ENCODE measurements around the gene PTPRZ1. TPM values are rescaled to one million over a fixed set of nuclear protein-coding genes. Genes with fewer than 3 reads are reported as not detected.

Gene PTPRZ1
- total RNA-seq, 1 donor, result 0.43 TPM

DNA sequence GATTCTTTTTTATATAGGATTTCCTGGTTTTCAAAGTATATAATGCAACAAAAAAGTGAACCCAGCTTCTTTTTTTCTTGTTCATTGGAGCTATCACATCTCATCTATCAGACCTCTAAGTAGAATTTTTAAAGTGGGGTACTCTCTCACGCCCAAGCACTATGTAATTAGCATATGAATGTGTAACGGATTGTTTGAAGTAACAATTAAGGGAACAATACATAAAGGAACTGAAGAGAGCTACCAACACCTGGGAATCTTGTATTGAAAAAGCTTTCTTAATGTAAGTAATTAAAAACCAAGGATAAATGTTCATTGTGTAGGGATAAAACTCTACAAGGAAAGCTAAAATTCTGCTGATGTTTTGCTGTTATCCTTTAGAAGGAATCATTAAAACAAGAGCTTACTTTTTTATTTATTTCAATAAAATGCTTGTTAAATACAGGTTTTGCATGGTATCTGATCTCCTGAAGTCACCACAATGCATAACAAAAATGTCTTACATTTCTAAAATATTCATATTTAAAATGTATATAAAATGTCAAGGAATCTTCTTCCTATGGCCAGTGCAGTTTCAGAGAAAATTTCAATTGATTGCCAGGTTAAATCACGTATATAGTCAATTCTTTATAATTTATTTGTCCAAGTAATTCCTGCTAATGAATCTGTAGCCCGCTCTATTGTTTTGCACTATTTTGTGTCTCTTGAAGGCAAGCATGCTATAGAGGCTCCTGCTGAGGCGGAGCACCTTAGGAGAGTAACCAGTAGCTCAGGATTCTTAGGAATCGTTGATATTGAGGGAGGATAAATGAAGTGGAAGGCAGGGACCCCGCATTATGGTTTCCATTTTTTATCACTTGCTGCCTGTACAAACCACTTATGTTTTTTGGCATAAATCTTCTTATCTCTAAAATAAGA, 51.6 kb downstream of the PTPRZ1 start:
- no peak overlapping the region for H3K4me3 ChIP-seq (ENCODE audit: low read depth, low read length)
- TF ChIP-seq, protein P1, sequence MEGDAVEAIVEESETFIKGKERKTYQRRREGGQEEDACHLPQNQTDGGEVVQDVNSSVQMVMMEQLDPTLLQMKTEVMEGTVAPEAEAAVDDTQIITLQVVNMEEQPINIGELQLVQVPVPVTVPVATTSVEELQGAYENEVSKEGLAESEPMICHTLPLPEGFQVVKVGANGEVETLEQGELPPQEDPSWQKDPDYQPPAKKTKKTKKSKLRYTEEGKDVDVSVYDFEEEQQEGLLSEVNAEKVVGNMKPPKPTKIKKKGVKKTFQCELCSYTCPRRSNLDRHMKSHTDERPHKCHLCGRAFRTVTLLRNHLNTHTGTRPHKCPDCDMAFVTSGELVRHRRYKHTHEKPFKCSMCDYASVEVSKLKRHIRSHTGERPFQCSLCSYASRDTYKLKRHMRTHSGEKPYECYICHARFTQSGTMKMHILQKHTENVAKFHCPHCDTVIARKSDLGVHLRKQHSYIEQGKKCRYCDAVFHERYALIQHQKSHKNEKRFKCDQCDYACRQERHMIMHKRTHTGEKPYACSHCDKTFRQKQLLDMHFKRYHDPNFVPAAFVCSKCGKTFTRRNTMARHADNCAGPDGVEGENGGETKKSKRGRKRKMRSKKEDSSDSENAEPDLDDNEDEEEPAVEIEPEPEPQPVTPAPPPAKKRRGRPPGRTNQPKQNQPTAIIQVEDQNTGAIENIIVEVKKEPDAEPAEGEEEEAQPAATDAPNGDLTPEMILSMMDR (IDR thresholded peaks at IDR 0.05; ENCODE audit: insufficient read depth, low read depth, low read length), result no peak
- DNase-seq (ENCODE audit: low read depth), result no peak

DNA sequence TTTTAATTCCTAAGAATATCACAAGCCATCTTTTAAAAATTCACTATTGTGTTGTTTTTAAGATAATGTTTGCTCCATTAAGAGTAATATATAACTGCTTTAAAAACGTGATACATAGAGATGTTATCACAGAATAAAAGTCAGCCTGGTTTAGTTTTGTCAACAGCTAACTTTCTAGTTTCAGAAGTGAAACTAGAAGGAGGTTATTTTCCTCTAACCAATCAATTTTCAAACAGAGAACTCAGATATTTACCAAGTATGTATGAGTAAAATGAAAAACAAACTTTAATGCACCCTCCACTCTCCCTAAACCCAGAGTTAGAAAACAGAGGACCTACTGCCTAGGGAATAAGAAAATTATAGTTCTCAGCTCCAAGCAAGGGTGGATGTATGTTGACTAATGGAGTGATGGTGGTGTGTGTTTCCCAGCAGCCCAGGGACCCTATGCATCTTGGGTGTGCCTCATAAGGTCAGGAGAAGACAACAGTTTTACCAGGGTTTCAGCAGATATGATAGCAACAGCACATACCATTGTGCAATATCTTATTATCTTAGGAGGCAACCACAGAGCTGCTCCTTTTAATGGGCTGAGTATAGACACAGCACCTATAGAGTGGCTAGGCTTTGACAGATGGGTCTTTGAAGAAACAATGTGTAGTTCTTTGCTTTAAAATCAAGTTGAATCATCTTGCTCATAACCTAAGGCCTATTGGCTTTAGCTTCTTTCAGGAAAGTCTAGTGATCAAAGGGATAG, 58.4 kb downstream of the PTPRZ1 start:
- TF ChIP-seq, protein P1 (IDR thresholded peaks at IDR 0.05; ENCODE audit: insufficient read depth, low read depth, low read length), result no peak
- no peak for DNase-seq (ENCODE audit: low read depth)
- no peak overlapping the region for H3K4me3 ChIP-seq (ENCODE audit: low read depth, low read length)

DNA sequence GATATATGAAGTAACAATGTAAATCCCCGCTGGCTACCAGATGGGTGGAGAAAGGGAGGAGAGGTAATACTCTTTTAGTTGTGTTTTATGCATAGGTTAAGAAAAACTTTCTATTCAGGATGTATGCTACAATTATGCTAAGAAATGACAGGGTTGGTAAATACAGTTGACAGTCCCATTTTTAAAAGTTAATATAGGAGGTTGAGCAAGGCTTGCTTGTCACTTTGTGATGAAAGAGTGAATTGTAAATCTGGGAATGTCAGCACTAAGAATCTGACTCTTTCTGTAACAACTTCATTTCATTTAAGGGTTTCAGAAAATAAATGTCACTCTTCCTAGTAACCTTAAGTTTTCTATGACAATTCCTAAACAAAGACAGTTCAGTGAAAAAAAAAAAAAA, 59.8 kb downstream of the PTPRZ1 start:
- H3K4me3 ChIP-seq (ENCODE audit: low read depth, low read length), result no peak overlapping the region
- DNase-seq (ENCODE audit: low read depth), result no peak
- TF ChIP-seq, protein P1 (IDR thresholded peaks at IDR 0.05; ENCODE audit: insufficient read depth, low read depth, low read length), result no peak

DNA sequence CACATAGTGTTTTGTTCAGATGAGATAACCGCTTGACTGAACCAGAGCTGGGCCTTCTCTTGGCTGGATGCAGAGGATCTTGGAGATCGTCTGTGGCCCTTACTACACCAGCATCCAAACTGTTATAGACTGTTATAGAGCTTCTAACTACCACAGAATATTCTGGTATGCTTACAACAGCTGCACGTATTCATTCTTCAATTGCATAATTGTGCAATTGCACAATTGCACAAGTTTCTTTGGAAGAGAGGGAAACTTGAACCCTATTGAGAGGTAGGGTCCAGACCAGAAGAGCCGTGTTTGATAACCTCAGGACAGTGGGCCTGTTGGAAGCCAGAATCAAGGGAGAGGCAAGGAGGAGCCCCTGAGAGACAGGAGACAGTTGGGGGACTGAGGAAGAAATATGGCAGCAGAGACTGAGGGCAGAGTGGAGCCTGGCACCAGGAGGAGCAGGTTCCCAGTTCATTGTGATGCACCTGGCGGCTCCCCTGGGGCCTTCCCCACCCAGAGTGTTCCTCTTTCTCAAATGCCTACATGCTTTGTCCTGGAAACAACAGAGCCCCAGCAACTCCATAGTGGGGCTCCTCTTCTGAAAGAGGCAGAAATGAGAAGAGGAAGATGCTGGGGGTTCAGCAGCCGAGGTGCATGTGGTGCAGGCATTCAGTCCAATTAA, 64.1 kb downstream of the PTPRZ1 start:
- TF ChIP-seq, protein P1 (IDR thresholded peaks at IDR 0.05; ENCODE audit: insufficient read depth, low read depth, low read length), result no peak
- no peak for DNase-seq (ENCODE audit: low read depth)
- H3K4me3 ChIP-seq (ENCODE audit: low read depth, low read length), result no peak overlapping the region

DNA sequence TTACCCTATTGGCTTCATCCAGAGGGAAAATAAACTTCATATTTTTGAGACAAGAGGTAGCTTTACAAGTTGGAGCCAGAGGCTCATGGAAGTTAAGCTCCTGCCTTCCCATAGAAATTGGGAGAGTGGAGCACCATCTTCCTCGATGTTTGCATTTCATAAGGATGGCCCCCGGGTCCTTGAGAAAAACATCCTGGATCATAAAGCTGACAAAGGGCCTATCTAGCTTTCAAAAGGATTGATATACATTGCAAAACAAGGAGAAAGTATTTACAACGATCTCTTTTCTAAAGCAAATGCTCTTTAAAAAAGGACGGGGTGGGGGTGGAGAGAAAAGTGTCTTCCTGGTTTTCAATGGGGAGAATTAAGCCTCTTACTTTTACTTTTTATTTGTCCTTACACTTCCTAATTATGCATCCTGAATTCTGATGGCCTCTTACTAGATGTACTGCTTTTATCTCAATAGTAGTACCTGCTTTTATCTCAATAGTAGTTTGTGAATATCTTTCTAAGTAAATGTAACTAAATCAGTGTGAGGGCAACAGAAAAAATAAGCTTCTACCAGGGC, 65.6 kb downstream of the PTPRZ1 start:
- TF ChIP-seq, protein P1 (IDR thresholded peaks at IDR 0.05; ENCODE audit: insufficient read depth, low read depth, low read length), result no peak
- DNase-seq (ENCODE audit: low read depth), result no peak
- H3K4me3 ChIP-seq (ENCODE audit: low read depth, low read length), result no peak overlapping the region

DNA sequence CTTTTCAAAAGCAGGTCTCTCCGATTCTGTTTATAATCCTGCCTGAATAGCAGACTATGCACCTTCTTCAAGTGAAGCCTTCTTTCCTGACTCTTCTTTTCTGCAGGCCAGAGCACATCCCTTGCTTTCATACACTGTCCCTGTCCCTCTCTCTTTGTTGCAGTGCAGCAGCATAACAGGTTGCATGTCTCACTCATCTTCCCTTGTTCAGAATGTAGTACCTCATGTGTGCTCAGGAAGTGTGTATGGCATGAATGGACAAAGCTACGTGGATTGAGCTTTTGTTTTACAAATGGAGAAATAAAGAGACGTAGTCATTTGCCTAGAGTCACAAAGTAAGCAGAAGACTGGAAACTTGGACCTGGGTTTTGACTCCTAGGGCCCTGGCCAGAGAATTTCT, 68.0 kb downstream of the PTPRZ1 start:
- TF ChIP-seq, protein P1 (IDR thresholded peaks at IDR 0.05; ENCODE audit: insufficient read depth, low read depth, low read length), result no peak
- no peak for DNase-seq (ENCODE audit: low read depth)
- H3K4me3 ChIP-seq (ENCODE audit: low read depth, low read length), result no peak overlapping the region
